ENCODE data around the gene P2RX2.
A peak's percentile ranks its signal among the peaks of the same experiment; 100 is the strongest.

P2RX2 gene

GRCh38 chr12:132603240-132604150, 15.1 kb upstream of the P2RX2 start:
- DNase-seq (ENCODE audit: low read depth), result no peak

- no peak for DNase-seq (ENCODE audit: low read depth)
Measured at GRCh38 chr12:132604151-132604618, 14.4 kb upstream of the P2RX2 start.

- DNase-seq (ENCODE audit: low read depth), result no peak
Measured at GRCh38 chr12:132604668-132605441, 13.7 kb upstream of the P2RX2 start.

- DNase-seq (ENCODE audit: low read depth), result no peak
Measured at GRCh38 chr12:132605892-132606291, 12.7 kb upstream of the P2RX2 start.

DNA sequence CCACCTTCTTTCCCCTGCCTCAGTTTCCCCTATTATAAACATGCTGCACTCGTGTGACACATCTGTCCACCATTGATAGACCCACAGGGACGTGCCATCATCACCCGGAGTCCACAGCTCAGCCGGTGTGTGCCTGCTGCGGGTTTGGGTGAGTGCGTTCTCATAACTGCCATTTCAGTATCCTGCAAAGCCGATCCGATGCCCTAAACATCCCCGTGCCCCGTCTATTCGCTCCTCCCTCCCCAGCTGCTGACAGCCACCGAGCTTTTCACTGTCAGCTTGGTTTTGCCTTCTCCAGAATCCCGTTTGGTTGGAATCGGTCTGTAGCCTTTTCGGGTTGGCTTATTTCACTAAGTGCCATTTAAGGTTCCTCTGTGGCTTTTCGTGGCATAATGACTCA, 12.1 kb upstream of the P2RX2 start:
- no peak for DNase-seq (ENCODE audit: low read depth)

- no peak for DNase-seq (ENCODE audit: low read depth)
Measured at GRCh38 chr12:132606927-132607326, 11.6 kb upstream of the P2RX2 start.

DNA sequence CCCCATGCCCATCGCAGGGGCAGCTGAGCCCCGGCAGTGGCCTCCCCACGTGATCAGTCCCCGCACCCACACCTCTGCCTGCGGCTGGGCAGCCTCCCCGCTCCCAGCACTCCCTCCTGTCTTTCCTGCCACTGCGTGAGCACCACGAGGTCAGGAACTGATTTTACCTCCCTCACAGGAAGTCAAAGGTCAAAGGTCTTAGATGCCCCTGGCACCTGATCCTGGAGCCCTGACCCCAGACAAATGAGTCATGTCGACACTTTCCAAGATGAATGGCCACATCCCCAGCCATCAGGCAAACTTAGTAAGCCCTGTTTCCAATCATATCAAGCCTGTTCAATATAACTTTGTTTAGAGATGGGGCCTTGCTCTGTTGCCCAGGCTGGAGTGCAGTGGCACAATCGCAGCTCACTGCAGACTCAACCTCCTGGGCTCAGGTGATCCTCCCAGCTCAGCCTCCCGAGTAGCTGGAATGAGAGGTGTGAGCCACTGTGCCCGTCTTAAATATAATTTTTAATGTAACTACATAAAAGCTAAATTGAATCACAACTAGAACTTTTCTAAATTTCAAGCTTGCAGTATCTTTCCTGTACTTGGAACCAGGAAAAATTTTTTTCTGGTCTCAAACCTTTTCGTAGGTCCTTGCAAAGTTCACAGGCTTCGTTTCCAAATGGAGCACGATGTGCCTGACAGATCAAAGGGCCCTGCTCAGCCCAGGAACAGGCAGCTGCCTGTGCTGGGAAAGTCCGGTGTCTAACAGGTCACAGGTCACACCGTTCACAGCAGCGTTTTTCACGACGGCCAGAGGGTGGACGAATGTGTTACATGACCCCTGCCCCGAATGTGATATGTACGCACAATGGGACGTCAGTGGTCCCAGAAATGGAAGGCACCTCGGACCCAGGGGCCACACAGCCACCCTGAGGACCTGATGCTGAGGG, 10.1 kb upstream of the P2RX2 start:
- no peak for DNase-seq (ENCODE audit: low read depth)

DNA sequence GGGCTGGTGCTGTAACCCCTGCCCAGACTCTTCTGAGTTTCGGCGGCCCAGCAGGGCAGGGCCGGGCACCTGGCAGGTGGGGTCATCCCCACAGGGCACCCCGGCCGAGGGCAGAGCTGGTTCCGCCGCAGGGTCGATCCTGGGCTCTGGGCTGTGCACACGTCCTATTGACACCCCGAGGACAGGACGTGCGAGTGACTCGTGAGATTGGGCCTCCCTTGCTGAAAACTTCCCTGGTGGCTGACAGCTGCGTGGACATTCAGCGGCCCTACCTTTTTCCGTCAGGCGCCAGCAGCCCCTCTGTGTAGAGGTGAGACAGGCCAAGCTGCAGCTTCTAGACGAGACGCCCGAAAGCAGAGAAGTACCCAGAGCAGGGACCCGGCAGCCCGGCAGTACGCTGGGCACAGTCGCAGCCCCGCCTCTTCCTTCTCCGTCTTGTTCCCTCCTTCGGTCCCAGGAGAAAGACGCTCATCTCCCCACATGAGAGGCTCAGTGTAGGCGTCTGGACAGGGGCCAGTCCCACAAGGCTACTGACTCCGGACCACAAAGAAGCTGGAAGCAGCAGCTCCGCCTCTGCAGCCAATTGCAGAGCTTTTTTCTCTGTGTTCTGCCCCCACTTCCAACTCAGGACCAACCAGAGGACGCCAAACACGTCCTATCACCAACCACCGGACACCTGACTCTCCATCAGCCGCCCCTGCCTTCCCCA, 8.4 kb upstream of the P2RX2 start, which contains the start of gene LRCOL1:
Gene LRCOL1 (minus strand): TSS at position 532 of the 709 bp plus-strand sequence. CDS start 4,331 bp downstream, outside the sequence.
- no peak for DNase-seq (ENCODE audit: low read depth)

DNA sequence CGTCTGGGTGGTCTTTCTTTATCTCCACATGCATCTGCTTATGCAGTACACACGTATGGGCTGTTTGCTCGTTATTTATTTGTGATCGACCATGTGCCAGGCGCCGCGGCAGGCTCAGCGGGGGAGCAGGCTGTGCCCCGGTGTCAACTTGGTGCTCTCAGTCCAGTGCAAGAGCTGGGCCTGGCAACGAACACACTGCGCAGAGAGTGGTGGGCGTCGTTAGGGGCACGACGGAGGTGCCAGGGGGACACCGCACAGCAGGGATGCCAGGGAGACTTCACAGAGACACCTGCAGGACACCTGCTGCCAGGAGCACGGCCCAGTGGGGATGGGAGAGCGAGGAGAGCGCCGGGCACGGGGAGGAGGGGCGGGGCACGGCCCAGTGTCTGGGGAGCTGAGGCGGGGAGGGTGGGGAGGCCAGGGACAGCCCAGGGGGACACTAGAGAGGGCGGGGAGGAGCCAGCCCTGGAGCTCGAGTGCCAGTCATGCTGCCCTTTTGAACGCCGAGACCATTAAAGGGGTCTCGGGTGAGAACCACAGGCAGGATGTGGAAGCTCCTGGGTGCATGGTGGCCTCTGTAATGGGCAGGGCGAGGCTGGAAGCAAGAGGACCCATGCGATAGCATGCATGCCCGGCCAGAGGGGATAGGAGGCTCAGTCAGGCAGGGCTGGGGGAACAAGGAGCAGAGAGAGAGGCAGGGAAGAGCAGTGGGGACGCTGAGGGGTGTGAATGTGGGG, 7.5 kb upstream of the P2RX2 start:
- no peak for DNase-seq (ENCODE audit: low read depth)

GRCh38 chr12:132611620-132612019, 7.0 kb upstream of the P2RX2 start:
- DNase-seq (ENCODE audit: low read depth), result no peak

DNA sequence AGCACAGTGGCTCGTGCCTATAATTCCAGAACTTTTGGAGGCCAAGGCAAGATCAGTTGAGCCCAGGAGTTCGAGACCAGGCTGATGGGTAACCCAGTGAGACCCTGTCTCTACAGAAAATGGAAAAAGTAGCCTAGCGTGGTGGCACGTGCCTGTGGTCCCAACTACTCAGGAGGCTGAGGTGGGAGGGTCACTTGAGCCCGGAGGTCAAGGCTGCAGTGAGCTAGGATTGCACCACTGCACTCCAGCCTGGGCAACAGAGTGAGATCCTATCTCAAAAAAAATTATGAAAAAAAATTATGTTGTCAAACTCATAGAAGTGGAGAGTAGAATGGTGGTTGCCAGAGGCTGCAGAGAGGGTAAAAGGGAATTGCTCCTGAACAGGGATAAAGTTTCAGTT, 4.5 kb upstream of the P2RX2 start:
- DNase-seq (ENCODE audit: low read depth), result no peak

DNA sequence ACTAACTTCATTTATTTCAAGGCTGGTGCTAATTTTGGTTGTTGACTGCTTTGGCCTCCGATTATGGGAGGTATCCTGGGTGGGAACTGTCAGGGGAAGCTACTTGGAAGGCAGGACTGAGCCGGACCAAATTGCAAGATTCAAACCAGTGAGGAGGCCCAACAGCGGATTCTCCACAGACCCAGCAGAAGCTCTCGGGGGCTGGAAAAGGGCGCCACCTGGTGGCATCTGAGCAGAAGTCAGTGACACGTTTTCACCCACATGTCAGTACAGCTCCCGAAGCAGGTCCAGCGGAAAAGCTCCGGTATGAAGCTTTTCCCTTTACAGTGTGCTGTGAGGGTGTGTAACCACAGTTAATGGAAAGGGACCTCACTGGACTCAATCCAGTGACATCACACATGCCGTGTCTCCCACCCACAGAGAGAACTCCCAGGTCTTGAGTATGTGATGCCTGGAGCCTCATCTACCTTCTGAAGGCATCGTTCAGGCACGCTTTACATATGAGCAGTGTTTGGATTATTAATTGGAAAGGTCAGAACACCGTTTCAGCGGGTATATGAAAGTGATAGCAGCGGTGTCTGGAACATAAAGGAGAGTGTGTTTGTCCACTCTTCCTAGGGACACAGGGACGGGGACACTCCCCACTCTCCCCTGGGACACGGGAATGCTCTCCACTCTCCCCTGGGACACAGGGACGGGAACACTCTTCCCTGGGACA, 3.6 kb upstream of the P2RX2 start:
- peak; percentile 75 for DNase-seq (ENCODE audit: low read depth)

DNA sequence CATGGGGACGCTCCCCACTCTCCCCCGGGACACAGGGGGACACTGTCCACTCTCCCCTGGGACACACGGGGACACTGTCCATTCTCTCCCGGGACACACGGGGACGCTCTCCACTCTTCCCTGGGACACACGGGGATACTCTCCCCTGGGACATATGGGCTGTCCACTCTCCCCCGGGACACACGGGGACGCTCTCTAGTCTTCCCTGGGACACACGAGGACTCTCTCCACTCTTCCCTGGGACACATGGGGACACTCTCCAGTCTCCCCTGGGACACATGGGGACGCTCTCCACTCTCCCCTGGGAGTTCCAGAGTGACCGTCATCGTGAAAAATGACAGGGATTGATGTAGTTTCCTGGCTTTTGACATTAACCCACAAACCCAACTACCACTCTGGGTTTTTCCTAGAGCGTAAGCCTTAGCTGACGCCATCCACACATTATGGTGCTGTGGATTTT, 3.0 kb upstream of the P2RX2 start:
- DNase-seq (ENCODE audit: low read depth), result no peak

- DNase-seq (ENCODE audit: low read depth), result no peak
Measured at GRCh38 chr12:132617135-132617701, 1.4 kb upstream of the P2RX2 start.

- DNase-seq (ENCODE audit: low read depth), result no peak
Measured at GRCh38 chr12:132617822-132618682, 524 bp upstream of the P2RX2 start.

DNA sequence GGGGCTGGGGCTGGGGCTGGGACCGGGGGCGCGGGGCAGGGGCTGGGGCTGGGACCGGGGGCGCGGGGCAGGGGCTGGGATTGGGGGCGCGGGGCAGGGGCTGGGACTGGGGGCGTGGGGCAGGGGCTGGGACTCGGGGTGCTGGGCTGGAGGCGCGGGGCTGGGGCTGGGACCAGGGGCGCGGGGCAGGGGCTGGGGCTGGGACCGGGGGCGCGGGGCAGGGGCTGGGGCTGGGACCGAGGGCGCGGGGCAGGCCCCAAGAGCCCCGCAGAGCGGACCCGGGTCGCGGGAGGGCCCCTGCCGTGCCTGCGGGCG, 452 bp downstream of the P2RX2 start:
- DNase-seq (ENCODE audit: low read depth), result no peak

- no peak for DNase-seq (ENCODE audit: low read depth)
Measured at GRCh38 chr12:132619386-132620112, 973 bp downstream of the P2RX2 start.
